Activated CD8-positive, alpha-beta memory T cell treated with anti-CD3 and anti-CD28 coated beads, Interleukin-2, amount 50 U/mL, for 24 hours (primary cell): ENCODE data around the gene NME8.

Experiments used
- DNase-seq: peaks from one replicate; pipeline ENCODE4 v3.0.0-alpha.2; 2020; ENCODE audit errors: extremely low read depth

The NME8 gene

DNA sequence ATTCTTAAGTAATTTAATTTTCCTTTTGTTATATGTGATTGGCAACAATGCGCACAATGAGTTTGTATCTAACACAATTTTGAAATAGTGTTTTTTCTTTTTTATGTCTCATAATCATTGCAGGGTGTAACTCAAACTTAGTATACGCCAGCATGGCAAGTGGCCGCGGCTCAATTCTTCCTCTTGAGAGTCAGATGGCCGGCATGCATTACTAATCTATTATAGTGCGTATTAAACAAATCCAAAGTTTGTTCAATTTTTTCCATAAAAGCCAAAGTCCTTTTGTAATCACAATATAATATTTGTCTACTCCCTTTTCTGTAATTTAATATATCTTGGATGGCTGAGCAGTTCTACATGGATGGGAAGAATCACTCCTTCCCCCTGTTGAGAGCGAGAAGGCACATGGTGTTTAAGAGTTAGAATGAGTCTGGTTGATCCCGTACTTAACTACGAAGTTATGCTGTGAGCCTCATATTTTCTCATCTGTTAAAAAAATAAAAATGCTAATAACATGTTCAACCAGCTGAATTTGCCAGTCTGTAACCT lies 84.7 kb downstream of the NME8 start:
- DNase-seq: no peak

DNA sequence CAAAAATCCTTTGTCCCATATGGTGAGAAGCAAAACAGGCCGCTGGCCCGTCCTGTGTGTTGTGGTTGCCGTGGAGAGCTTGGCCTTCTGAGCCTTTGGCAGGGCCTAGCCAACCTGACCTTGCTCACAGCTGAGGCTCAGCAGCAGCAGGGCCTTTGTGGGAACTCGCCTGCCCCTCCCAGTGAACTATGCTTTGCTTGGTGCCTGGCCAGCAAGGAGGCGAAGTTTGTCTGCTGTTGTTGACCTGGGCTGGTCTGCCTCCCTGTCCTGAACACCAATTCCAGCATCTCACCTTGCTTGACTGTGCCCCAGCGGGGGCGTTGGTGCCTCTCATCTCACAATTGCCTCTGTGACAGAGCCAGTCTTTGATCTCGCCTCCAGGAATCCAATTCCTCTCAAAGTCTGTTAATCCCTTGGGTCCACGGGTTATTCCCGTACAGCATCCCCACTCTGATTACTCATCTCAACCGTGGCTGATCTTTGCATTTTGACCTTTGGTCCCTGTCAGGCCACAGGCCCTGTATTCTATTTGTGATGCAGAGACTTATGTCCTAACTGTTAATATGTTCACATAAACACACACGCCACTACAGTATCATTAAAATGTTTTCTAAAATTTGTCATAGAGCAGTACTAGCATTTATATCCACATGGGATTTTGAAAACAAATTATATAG lies 94.7 kb downstream of the NME8 start:
- DNase-seq: no peak

DNA sequence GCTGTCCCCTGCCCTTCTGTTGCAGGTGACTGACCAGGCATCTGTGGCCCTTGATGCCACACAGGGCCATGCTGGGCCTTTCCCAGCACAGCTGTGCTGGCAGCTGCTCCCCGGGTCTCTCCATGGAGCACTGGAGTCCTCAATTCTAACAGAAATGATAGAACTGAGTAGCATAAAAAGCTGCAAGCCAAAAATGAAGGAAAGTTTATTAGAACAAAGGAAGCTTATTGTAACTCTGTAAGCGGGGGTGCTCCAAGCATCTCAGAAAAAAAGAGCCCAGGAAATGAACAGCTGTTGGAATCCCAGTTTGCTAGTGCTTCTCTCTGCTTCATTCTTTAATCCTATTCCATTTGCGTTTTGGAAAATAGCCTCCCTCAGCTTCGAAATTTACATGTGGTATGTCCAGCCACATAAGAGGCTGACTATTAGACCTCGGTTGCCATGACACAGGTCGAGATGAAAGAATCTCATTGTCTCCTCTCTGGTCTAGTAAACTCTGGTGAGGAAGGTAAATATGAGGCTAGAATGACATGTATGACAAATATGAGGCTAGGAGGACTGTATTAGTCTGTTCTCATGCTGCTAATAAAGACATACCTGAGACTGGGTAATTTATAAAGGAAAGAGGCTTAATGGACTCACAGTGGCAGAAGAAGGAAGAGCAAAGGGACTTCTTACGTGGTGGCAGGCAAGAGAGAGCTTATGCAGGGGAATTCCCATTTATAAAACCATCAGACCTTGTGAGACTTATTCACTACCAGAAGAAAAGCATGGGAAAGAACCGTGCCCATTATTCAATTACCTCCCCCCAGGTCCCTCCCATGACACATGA lies 95.7 kb downstream of the NME8 start:
- DNase-seq: no peak

DNA sequence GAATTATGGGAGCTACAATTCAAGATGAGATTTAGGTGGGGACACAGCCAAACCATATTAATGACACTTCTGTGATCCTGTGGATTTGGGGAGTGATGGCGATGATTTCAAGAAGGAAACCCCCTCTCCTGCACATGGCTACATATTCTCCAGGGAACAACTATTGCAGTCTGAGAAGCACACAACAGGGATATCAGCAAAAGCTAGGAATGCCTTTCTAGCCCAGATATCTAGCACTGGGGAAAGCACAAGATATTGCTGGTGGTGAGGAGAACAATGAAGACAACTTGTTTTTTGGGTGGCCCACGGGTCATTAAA lies 96.3 kb downstream of the NME8 start:
- DNase-seq: no peak

DNA sequence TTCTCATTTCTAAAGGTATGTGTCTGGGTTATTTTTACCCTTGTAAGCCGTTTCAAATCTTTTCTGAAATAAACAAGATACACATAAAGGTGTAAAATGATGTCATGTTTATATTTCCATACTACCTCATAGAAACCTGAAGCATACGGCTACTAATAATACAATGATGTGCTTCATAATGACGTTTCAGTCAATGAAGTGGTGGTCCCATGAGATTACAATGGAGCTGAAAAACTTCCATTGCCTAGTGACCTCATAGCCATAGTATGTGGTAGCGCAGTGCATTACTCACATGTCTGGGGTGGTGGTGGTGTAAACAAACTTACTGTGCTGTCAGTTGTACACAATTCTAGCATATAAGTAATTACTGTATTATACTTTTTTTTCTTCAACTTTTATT lies 96.9 kb downstream of the NME8 start:
- no peak for DNase-seq

DNA sequence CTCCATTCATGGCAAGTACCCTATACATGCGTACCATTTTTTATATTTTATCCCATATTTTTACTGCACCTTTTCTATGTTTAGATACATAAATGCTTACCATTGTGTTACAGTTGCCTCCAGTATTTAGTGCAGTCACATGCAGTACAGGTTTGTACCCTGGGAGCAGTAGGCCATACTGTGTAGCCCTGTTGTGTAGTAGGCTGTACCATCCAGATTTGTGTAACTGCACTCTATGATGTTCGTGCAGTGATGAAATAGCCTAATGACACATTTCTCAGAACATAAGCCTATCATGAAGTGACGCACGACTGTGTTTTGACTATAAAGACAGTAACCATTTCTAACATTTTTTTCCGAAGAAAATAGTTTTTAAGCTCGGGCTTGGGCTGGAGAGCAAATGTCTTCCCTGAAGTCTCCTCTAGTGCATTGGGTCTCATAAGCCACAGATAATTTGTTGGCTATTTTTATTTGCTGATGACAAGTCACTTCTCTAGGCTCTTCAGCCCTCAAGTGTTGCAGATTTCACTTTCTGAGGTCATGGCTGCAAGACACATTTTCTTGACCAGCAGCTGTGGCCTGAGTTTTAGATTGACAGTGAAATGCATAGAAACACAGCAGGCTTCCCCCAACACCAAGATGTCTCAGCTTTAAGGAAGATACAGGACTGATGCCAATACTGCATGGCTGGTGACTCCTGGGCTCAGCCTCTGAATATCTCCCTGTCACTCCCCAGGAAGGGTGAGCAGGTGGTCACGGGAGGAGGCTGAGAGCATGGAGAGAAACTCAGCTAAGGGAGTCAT lies 98.9 kb downstream of the NME8 start:
- no peak for DNase-seq

DNA sequence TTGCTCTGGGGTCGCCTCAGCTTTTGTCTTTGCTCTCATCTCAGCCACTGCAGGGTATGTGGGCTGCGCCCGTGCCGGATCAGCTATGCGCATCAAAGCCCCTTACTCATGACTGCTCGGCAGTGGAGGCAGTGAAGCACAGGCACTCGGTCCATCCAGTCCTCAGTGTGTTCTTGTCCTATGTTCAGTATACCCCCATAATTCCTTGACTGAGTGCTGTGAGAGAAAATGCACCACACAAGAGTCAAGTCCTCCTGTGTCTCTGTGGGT lies 99.5 kb downstream of the NME8 start:
- no peak for DNase-seq
